Measurements from ENCODE around the gene CYP27A1. TPM values are rescaled to one million over a fixed set of nuclear protein-coding genes. Genes with fewer than 3 reads are reported as not detected.

CYP27A1 gene
- total RNA-seq, 1 donor from 2014 or later: 0.11 TPM

GRCh38 chr2:218780046-218780445 lies 1.9 kb upstream of the CYP27A1 start:
- no peak overlapping the region for H3K27ac Mint-ChIP-seq
- peaks cover 8% of the 10 kb centered on the region for H3K4me1 Mint-ChIP-seq
- H3K36me3 ChIP-seq: no peaks in the 10 kb centered on the region
- peaks cover 16% of the 10 kb centered on the region for H3K4me1 ChIP-seq
- H3F3A ChIP-seq (ENCODE audit: low read depth): peaks cover 16% of the 10 kb centered on the region
- no peak overlapping the region for H3K27ac ChIP-seq
- H3K27me3 ChIP-seq: peaks cover 56% of the 10 kb centered on the region
- H3K9me3 Mint-ChIP-seq: peaks cover 5% of the 10 kb centered on the region
- H3K27me3 Mint-ChIP-seq (ENCODE audit: insufficient read depth, low read depth): peaks cover 19% of the 10 kb centered on the region
- H2AFZ ChIP-seq (replicated peaks): no peak overlapping the region
- TF ChIP-seq CTCF (IDR thresholded peaks at IDR 0.05) (no peak), EZH2 (IDR thresholded peaks at IDR 0.05) (no peak), EZH2phosphoT487 (IDR thresholded peaks at IDR 0.05) (no peak)
- H3K4me3 Mint-ChIP-seq: no peak overlapping the region
- peaks cover 18% of the 10 kb centered on the region for H4K20me1 ChIP-seq (ENCODE audit: low read depth)
- H3K4me2 ChIP-seq: no peak overlapping the region
- H3K36me3 Mint-ChIP-seq: peaks cover 11% of the 10 kb centered on the region
- DNase-seq (ENCODE audit: low spot score): no peak
- no peaks in the 10 kb centered on the region for H3K9me3 ChIP-seq (ENCODE audit: low read depth)
- H3K4me3 ChIP-seq: no peak overlapping the region
- no peak overlapping the region for H3K9ac ChIP-seq
- no peaks in the 10 kb centered on the region for H3K79me2 ChIP-seq (ENCODE audit: low read depth)

DNA sequence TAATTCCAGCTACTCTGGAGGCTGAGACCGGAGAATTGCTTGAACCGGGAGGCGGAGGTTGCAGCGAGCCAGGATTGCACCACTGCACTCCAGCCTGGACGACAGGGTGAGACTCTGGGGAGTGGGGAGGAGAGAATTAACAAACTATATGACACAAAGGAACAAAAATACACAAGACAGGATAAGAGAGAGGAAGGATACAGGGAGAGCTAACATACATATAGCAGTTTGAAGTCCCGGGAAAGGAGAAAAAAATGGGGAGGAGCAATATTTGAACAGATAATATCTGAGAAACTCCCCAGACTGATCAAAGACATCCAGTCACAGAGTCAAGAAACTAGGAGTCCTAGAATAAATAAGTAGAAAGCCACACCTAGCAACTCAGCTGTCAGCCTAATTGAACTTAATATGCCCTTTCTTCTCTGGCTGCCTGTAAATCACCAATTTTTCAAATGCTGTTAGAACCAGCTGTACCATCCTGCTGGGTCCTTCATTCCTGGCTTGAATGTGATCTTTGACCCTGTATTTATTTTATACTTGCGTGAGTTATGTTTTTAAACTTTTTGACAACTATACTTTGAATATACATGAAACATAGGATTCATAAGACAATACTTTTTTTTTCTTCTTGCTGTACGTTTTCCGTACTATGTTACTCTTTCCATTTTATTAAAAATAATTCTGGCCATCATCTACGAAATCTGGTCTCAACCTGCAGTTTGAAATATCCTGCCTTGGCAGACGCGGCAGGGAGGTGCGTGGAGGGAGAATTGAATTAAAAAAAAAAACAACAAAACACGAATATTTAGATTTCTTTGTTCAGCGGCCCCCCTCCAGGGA lies 876 bp upstream of the CYP27A1 start:
- no peak overlapping the region for H3K9ac ChIP-seq
- no peak overlapping the region for H3K27ac Mint-ChIP-seq
- peaks cover 8% of the 10 kb centered on the region for H3K4me1 Mint-ChIP-seq
- H3K4me3 ChIP-seq: peak overlapping the region; percentile 57
- no peaks in the 10 kb centered on the region for H3K36me3 ChIP-seq
- peak overlapping the region; percentile 81 for H2AFZ ChIP-seq (replicated peaks)
- H3K4me2 ChIP-seq: peak overlapping the region; percentile 94
- H3K9me3 Mint-ChIP-seq: peaks cover 5% of the 10 kb centered on the region
- H3K36me3 Mint-ChIP-seq: peaks cover 11% of the 10 kb centered on the region
- H3F3A ChIP-seq (ENCODE audit: low read depth): peaks cover 16% of the 10 kb centered on the region
- H3K27me3 Mint-ChIP-seq (ENCODE audit: insufficient read depth, low read depth): peaks cover 19% of the 10 kb centered on the region
- no peaks in the 10 kb centered on the region for H3K79me2 ChIP-seq (ENCODE audit: low read depth)
- no peak overlapping the region for H3K27ac ChIP-seq
- DNase-seq (ENCODE audit: low spot score): no peak
- peaks cover 18% of the 10 kb centered on the region for H4K20me1 ChIP-seq (ENCODE audit: low read depth)
- no peaks in the 10 kb centered on the region for H3K9me3 ChIP-seq (ENCODE audit: low read depth)
- H3K27me3 ChIP-seq: peaks cover 65% of the 10 kb centered on the region
- no peak for TF ChIP-seq CTCF (IDR thresholded peaks at IDR 0.05)
- no peak for TF ChIP-seq EZH2 (IDR thresholded peaks at IDR 0.05)
- TF ChIP-seq EZH2phosphoT487 (IDR thresholded peaks at IDR 0.05): no peak
- H3K4me1 ChIP-seq: peaks cover 16% of the 10 kb centered on the region
- H3K4me3 Mint-ChIP-seq: peak overlapping the region; percentile 77

GRCh38 chr2:218782528-218782844 lies 539 bp downstream of the CYP27A1 start:
- Histone ChIP-seq H2AFZ (replicated peaks) (no peak overlapping the region), H3K79me2 (ENCODE audit: low read depth) (no peaks in the 10 kb centered on the region), H4K20me1 (ENCODE audit: low read depth) (peaks cover 18% of the 10 kb centered on the region), H3K4me1 (peaks cover 16% of the 10 kb centered on the region), H3K27ac (no peak overlapping the region), H3K4me2 (peak overlapping the region; percentile 94), H3F3A (ENCODE audit: low read depth) (peaks cover 16% of the 10 kb centered on the region), H3K36me3 (no peaks in the 10 kb centered on the region), H3K4me3 (peak overlapping the region; percentile 57), H3K27me3 (peaks cover 65% of the 10 kb centered on the region), H3K9ac (no peak overlapping the region), H3K9me3 (ENCODE audit: low read depth) (no peaks in the 10 kb centered on the region)
- H3K27ac Mint-ChIP-seq: no peak overlapping the region
- H3K27me3 Mint-ChIP-seq (ENCODE audit: insufficient read depth, low read depth): peaks cover 16% of the 10 kb centered on the region
- H3K9me3 Mint-ChIP-seq: no peaks in the 10 kb centered on the region
- peaks cover 7% of the 10 kb centered on the region for H3K36me3 Mint-ChIP-seq
- H3K4me3 Mint-ChIP-seq: peak overlapping the region; percentile 82
- TF ChIP-seq CTCF (IDR thresholded peaks at IDR 0.05) (no peak), EZH2 (IDR thresholded peaks at IDR 0.05) (peak; percentile 47), EZH2phosphoT487 (IDR thresholded peaks at IDR 0.05) (no peak)
- peaks cover 8% of the 10 kb centered on the region for H3K4me1 Mint-ChIP-seq
- DNase-seq (ENCODE audit: low spot score): no peak

All from neural progenitor cell (in vitro differentiated cells).